ENCODE results near the gene MEF2D. TPM values are rescaled to one million over a fixed set of nuclear protein-coding genes. Genes with fewer than 3 reads are reported as not detected.

The MEF2D gene
- total RNA-seq, 1 experiment from 2014 or later, result 18.7 TPM

DNA sequence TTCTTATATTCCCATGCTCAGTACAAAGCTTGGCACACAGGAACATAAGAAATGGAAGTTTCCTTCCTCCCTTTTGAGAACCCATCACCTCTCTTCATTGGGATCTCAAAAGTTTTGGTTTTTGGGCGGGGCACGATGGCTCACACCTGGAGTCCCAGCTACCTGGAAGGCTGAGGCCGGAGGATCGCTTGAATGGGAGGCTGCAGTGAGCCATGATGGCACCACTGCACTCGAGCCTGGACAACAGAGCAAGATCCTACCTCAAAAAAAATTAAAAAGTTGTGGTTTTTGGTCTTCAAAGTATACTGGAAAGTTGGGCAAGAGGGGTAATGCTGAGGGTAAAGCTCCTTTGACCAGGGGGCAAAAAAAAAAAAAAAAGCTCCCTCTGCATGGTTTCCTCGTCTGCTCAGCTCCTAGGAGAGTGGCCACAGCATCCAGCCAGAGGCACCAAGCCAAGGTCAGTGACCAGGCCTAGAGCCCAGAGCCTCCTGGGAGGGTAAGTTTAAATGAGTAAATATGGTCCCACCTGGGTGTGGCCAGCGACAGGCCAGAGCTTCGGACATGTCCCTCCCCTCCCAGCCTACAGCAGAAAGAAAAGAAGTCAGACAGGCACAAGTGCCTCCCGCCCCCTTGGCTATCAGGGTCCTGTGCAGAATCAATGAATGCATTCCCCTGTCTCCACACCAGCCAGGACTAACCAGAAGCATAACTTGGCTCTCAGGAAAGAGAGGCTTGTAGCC lies 5.0 kb downstream of the MEF2D start:
- H4K5ac ChIP-seq (ENCODE audit: insufficient read length, low read depth, low read length), result no peak overlapping the region
- H3K23ac ChIP-seq (ENCODE audit: insufficient read length, low read depth, low read length), result no peak overlapping the region
- H3K23me2 ChIP-seq (ENCODE audit: insufficient read length, low read depth, low read length, poor library complexity, severe bottlenecking), result peaks cover 11% of the 10 kb centered on the region
- H4K91ac ChIP-seq (ENCODE audit: insufficient read length, low read depth, low read length), result no peak overlapping the region
- H3K4me1 ChIP-seq (ENCODE audit: insufficient read depth, low read length), result peaks cover 13% of the 10 kb centered on the region; the same call in 1 of the 2 replicates
- H2BK20ac ChIP-seq (ENCODE audit: low read depth, low read length, poor library complexity, severe bottlenecking), result no peak overlapping the region
- H2AK5ac ChIP-seq (ENCODE audit: insufficient read length, low read length), result no peak overlapping the region
- H3K36me3 Mint-ChIP-seq (ENCODE audit: insufficient read depth in 1 of 3, low read depth in 3 of 3), result peaks cover 0 to 5% (median 2%) of the 10 kb centered on the region in 3 experiments; a peak in 3 of 7 replicates
- peaks cover 74 to 82% of the 10 kb centered on the region in 2 experiments for H3K4me1 Mint-ChIP-seq
- H3K4ac ChIP-seq (ENCODE audit: low read depth, low read length), result no peak overlapping the region
- TF ChIP-seq, protein P1, sequence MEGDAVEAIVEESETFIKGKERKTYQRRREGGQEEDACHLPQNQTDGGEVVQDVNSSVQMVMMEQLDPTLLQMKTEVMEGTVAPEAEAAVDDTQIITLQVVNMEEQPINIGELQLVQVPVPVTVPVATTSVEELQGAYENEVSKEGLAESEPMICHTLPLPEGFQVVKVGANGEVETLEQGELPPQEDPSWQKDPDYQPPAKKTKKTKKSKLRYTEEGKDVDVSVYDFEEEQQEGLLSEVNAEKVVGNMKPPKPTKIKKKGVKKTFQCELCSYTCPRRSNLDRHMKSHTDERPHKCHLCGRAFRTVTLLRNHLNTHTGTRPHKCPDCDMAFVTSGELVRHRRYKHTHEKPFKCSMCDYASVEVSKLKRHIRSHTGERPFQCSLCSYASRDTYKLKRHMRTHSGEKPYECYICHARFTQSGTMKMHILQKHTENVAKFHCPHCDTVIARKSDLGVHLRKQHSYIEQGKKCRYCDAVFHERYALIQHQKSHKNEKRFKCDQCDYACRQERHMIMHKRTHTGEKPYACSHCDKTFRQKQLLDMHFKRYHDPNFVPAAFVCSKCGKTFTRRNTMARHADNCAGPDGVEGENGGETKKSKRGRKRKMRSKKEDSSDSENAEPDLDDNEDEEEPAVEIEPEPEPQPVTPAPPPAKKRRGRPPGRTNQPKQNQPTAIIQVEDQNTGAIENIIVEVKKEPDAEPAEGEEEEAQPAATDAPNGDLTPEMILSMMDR (conservative IDR thresholded peaks at IDR 0.05), result no peak
- H3K9me3 Mint-ChIP-seq, result no peaks in the 10 kb centered on the region
- no peaks in the 10 kb centered on the region for H3K9me3 ChIP-seq (ENCODE audit: control insufficient read depth, low read depth, low read length)
- H4K20me1 ChIP-seq (ENCODE audit: control insufficient read depth, insufficient read depth, insufficient read length), result no peaks in the 10 kb centered on the region
- no peak overlapping the region for H3K4me2 ChIP-seq (ENCODE audit: insufficient read depth, insufficient read length, low read length)
- no peaks in the 10 kb centered on the region for H3K79me1 ChIP-seq (ENCODE audit: insufficient read depth, low read depth, low read length, poor library complexity, severe bottlenecking)
- no peak overlapping the region for H4K8ac ChIP-seq (replicated peaks; ENCODE audit: insufficient read length, low read depth, low read length)
- H3K79me2 ChIP-seq (ENCODE audit: insufficient read depth, low read length), result peaks cover 13% of the 10 kb centered on the region; the same call in 1 of the 2 replicates
- H3T11ph ChIP-seq (ENCODE audit: low read length), result no peak overlapping the region
- no peak overlapping the region for H3K9ac ChIP-seq (ENCODE audit: extremely low read depth, insufficient read length, low read length)
- no peak for DNase-seq
- H2AFZ ChIP-seq (ENCODE audit: low read length), result no peak overlapping the region
- no CpG with 5 or more reads among the region's 9 CpGs for WGBS (ENCODE audit: extremely low coverage, insufficient read length, low lambda C conversion rate)
- H3K27me3 Mint-ChIP-seq (ENCODE audit: low read depth), result no peaks in the 10 kb centered on the region
- no peak overlapping the region for H3K27ac ChIP-seq (ENCODE audit: insufficient read length, low read depth, low read length)
- no peak overlapping the region for H2BK12ac ChIP-seq (ENCODE audit: insufficient read length, low read depth, low read length)
- H3K56ac ChIP-seq (ENCODE audit: insufficient read length, low read depth, low read length), result no peak overlapping the region
- H3K27ac Mint-ChIP-seq, result peak overlapping the region; percentile 3 to 84 (median 13); a peak in 4 of 7 replicates
- no peak overlapping the region; a peak in 2 of 5 replicates for H3K4me3 Mint-ChIP-seq
- H3K18ac ChIP-seq (ENCODE audit: insufficient read length, low read depth, low read length), result no peak overlapping the region
- no peak overlapping the region for H3K14ac ChIP-seq (ENCODE audit: insufficient read depth, low read length)
- H2BK15ac ChIP-seq (ENCODE audit: low read depth, low read length), result no peak overlapping the region
- H2BK5ac ChIP-seq (ENCODE audit: insufficient read length, low read length), result no peak overlapping the region
- H2BK120ac ChIP-seq (ENCODE audit: low read depth, low read length, poor library complexity, severe bottlenecking), result no peak overlapping the region
- no peaks in the 10 kb centered on the region for H3K27me3 ChIP-seq (ENCODE audit: insufficient read depth, low read length)
